ENCODE data around the gene GSE1.

Gene GSE1

GRCh38 chr16:85688586-85689284 lies 75.6 kb downstream of the GSE1 start, which contains the start of gene GINS2 (continued):
- TF ChIP-seq ZNF19 (tag by site-specific recombination; IDR thresholded peaks at IDR 0.05; ENCODE audit: low read depth) (no peak), ZNF776 (tag by site-specific recombination; IDR thresholded peaks at IDR 0.05; ENCODE audit: borderline replicate concordance) (no peak), ZNF837 (tag by site-specific recombination; IDR thresholded peaks at IDR 0.05) (no peak), ZNF324 (tag by site-specific recombination; IDR thresholded peaks at IDR 0.05) (no peak), ZBTB48 (tag by site-specific recombination; IDR thresholded peaks at IDR 0.05) (no peak), HOXA7 (CRISPR knock-in tag; IDR thresholded peaks at IDR 0.05; ENCODE audit: borderline replicate concordance) (no peak), PATZ1 (tag by site-specific recombination; IDR thresholded peaks at IDR 0.05) (peak; percentile 42; the same call in 1 of the 2 replicates), ZNF596 (tag by site-specific recombination; IDR thresholded peaks at IDR 0.05) (no peak), MEIS1 (CRISPR knock-in tag; IDR thresholded peaks at IDR 0.05; ENCODE audit: borderline replicate concordance) (no peak), ZNF174 (tag by site-specific recombination; IDR thresholded peaks at IDR 0.05) (no peak), FEZF1 (tag by site-specific recombination; IDR thresholded peaks at IDR 0.05) (no peak; the same call in 1 of the 2 replicates), ZBTB17 (tag by site-specific recombination; IDR thresholded peaks at IDR 0.05) (peak; percentile 76), MYNN (tag by site-specific recombination; IDR thresholded peaks at IDR 0.05; ENCODE audit: borderline replicate concordance) (no peak), ZNF221 (tag by site-specific recombination; IDR thresholded peaks at IDR 0.05; ENCODE audit: borderline replicate concordance) (no peak), ZSCAN16 (tag by site-specific recombination; IDR thresholded peaks at IDR 0.05) (no peak), KLF7 (tag by site-specific recombination; IDR thresholded peaks at IDR 0.05; ENCODE audit: borderline replicate concordance) (no peak), ZNF202 (tag by site-specific recombination; IDR thresholded peaks at IDR 0.05; ENCODE audit: borderline replicate concordance) (no peak), ZNF274 (IDR thresholded peaks at IDR 0.05; ENCODE audit: low read length) (no peak), ZNF274 (tag by site-specific recombination; IDR thresholded peaks at IDR 0.05; ENCODE audit: borderline replicate concordance) (no peak), REPIN1 (tag by site-specific recombination; IDR thresholded peaks at IDR 0.05; ENCODE audit: low read depth) (no peak), SCRT2 (tag by site-specific recombination; IDR thresholded peaks at IDR 0.05) (no peak), ZNF610 (tag by site-specific recombination; IDR thresholded peaks at IDR 0.05; ENCODE audit: borderline replicate concordance) (no peak), ZNF211 (tag by site-specific recombination; IDR thresholded peaks at IDR 0.05; ENCODE audit: low read depth) (no peak), ZNF585B (tag by site-specific recombination; IDR thresholded peaks at IDR 0.05) (no peak), TCF7L2 (IDR thresholded peaks at IDR 0.05; ENCODE audit: borderline replicate concordance, low read depth, low read length) (no peak), IKZF3 (tag by site-specific recombination; IDR thresholded peaks at IDR 0.05) (no peak), ZNF350 (tag by site-specific recombination; IDR thresholded peaks at IDR 0.05) (no peak), ZNF2 (tag by site-specific recombination; IDR thresholded peaks at IDR 0.05) (no peak), SETDB1 (IDR thresholded peaks at IDR 0.05; ENCODE audit: insufficient read length, low read length) (no peak), ZNF416 (tag by site-specific recombination; IDR thresholded peaks at IDR 0.05) (no peak), ZSCAN5A (tag by site-specific recombination; IDR thresholded peaks at IDR 0.05) (no peak)
- TF ChIP-seq, protein P1, sequence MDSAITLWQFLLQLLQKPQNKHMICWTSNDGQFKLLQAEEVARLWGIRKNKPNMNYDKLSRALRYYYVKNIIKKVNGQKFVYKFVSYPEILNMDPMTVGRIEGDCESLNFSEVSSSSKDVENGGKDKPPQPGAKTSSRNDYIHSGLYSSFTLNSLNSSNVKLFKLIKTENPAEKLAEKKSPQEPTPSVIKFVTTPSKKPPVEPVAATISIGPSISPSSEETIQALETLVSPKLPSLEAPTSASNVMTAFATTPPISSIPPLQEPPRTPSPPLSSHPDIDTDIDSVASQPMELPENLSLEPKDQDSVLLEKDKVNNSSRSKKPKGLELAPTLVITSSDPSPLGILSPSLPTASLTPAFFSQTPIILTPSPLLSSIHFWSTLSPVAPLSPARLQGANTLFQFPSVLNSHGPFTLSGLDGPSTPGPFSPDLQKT (IDR thresholded peaks at IDR 0.05; ENCODE audit: borderline replicate concordance, low read depth, low read length): peak; percentile 52; the same call in 1 of the 2 replicates
- TF ChIP-seq, protein P2, sequence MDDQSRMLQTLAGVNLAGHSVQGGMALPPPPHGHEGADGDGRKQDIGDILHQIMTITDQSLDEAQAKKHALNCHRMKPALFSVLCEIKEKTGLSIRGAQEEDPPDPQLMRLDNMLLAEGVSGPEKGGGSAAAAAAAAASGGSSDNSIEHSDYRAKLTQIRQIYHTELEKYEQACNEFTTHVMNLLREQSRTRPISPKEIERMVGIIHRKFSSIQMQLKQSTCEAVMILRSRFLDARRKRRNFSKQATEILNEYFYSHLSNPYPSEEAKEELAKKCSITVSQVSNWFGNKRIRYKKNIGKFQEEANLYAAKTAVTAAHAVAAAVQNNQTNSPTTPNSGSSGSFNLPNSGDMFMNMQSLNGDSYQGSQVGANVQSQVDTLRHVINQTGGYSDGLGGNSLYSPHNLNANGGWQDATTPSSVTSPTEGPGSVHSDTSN (CRISPR knock-in tag; IDR thresholded peaks at IDR 0.05): no peak
- TF ChIP-seq, protein P3, sequence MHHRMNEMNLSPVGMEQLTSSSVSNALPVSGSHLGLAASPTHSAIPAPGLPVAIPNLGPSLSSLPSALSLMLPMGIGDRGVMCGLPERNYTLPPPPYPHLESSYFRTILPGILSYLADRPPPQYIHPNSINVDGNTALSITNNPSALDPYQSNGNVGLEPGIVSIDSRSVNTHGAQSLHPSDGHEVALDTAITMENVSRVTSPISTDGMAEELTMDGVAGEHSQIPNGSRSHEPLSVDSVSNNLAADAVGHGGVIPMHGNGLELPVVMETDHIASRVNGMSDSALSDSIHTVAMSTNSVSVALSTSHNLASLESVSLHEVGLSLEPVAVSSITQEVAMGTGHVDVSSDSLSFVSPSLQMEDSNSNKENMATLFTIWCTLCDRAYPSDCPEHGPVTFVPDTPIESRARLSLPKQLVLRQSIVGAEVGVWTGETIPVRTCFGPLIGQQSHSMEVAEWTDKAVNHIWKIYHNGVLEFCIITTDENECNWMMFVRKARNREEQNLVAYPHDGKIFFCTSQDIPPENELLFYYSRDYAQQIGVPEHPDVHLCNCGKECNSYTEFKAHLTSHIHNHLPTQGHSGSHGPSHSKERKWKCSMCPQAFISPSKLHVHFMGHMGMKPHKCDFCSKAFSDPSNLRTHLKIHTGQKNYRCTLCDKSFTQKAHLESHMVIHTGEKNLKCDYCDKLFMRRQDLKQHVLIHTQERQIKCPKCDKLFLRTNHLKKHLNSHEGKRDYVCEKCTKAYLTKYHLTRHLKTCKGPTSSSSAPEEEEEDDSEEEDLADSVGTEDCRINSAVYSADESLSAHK (tag by site-specific recombination; IDR thresholded peaks at IDR 0.05): no peak
